HL-60 (cell line): ENCODE data around the gene LRIT2.

Experiments
- DNase-seq, 2 experiments: peaks; one replicate each; pipeline ENCODE4 v3.0.0-alpha.2; 2010 to 2020; ENCODE audit warnings: low read depth in 1 of 2, low spot score in 1 of 2
- H3K27ac ChIP-seq: fragments of 250-450 bp; sonication (Bioruptor Pico); replicated peaks from 2 replicates; pipeline ENCODE4 v1.5.1; 2020; ENCODE audit warnings: mild to moderate bottlenecking, moderate library complexity
- H3K27me3 ChIP-seq: fragments of 250-450 bp; sonication (Bioruptor Pico); 2 replicates; pipeline ENCODE4 v1.5.1; 2021; ENCODE audit warnings: mild to moderate bottlenecking, moderate library complexity; ENCODE audit not compliant: insufficient read depth, poor library complexity, severe bottlenecking
- H3K4me3 ChIP-seq: replicated peaks from 2 replicates; pipeline ENCODE4 v1.5.1; 2011; ENCODE audit warnings: mild to moderate bottlenecking, control low read depth, low read length; ENCODE audit not compliant: insufficient read depth
- GABPA ChIP-seq: IDR thresholded peaks from 2 replicates; pipeline ENCODE4 v1.6.1; 2012; ENCODE audit warnings: low read depth
- POLR2AphosphoS5 ChIP-seq: IDR thresholded peaks from 2 replicates; pipeline ENCODE4 v1.6.1; 2012; ENCODE audit warnings: low read depth
- SPI1 ChIP-seq: IDR thresholded peaks from 2 replicates; pipeline ENCODE4 v1.6.1; 2012; ENCODE audit warnings: low read depth, mild to moderate bottlenecking, borderline replicate concordance
- TF ChIP-seq, protein P1 (sequence below): IDR thresholded peaks from one replicate; pipeline ENCODE4 v1.5.1; 2011; ENCODE audit warnings: low read length, control low read depth, inconsistent platforms; ENCODE audit not compliant: insufficient read depth
- TF ChIP-seq, protein P2 (sequence below): IDR thresholded peaks from 2 replicates; pipeline ENCODE4 v1.6.1; 2012; ENCODE audit warnings: low read depth; ENCODE audit not compliant: insufficient replicate concordance

Gene LRIT2

DNA sequence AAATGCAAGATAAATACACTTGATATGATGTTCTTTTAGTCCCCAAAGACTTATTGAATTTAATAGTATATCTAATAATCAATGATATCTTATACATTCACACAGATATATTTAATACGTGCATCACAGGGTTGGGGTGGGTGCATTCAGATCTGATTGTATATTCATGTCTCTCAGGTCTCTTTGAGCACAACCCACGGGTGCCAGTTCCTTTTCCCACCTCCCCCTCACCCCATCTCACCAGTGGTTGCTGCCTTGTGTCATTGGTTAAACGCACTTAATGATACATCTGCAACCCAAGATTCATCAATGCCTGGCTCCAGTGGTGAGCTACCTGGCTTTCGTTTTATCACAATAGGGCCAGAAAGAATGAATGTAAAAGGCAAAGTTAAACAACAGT is 9.8 kb upstream of the LRIT2 start:
- no peak for DNase-seq
- no peaks in the 10 kb centered on the region for H3K27me3 ChIP-seq
- no peak overlapping the region for H3K4me3 ChIP-seq
- no peak overlapping the region for H3K27ac ChIP-seq
- no peak for TF ChIP-seq SPI1
- TF ChIP-seq GABPA = no peak
- TF ChIP-seq, protein P1, sequence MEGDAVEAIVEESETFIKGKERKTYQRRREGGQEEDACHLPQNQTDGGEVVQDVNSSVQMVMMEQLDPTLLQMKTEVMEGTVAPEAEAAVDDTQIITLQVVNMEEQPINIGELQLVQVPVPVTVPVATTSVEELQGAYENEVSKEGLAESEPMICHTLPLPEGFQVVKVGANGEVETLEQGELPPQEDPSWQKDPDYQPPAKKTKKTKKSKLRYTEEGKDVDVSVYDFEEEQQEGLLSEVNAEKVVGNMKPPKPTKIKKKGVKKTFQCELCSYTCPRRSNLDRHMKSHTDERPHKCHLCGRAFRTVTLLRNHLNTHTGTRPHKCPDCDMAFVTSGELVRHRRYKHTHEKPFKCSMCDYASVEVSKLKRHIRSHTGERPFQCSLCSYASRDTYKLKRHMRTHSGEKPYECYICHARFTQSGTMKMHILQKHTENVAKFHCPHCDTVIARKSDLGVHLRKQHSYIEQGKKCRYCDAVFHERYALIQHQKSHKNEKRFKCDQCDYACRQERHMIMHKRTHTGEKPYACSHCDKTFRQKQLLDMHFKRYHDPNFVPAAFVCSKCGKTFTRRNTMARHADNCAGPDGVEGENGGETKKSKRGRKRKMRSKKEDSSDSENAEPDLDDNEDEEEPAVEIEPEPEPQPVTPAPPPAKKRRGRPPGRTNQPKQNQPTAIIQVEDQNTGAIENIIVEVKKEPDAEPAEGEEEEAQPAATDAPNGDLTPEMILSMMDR = no peak
- no peak for TF ChIP-seq POLR2AphosphoS5
- TF ChIP-seq, protein P2, sequence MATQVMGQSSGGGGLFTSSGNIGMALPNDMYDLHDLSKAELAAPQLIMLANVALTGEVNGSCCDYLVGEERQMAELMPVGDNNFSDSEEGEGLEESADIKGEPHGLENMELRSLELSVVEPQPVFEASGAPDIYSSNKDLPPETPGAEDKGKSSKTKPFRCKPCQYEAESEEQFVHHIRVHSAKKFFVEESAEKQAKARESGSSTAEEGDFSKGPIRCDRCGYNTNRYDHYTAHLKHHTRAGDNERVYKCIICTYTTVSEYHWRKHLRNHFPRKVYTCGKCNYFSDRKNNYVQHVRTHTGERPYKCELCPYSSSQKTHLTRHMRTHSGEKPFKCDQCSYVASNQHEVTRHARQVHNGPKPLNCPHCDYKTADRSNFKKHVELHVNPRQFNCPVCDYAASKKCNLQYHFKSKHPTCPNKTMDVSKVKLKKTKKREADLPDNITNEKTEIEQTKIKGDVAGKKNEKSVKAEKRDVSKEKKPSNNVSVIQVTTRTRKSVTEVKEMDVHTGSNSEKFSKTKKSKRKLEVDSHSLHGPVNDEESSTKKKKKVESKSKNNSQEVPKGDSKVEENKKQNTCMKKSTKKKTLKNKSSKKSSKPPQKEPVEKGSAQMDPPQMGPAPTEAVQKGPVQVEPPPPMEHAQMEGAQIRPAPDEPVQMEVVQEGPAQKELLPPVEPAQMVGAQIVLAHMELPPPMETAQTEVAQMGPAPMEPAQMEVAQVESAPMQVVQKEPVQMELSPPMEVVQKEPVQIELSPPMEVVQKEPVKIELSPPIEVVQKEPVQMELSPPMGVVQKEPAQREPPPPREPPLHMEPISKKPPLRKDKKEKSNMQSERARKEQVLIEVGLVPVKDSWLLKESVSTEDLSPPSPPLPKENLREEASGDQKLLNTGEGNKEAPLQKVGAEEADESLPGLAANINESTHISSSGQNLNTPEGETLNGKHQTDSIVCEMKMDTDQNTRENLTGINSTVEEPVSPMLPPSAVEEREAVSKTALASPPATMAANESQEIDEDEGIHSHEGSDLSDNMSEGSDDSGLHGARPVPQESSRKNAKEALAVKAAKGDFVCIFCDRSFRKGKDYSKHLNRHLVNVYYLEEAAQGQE = no peak

DNA sequence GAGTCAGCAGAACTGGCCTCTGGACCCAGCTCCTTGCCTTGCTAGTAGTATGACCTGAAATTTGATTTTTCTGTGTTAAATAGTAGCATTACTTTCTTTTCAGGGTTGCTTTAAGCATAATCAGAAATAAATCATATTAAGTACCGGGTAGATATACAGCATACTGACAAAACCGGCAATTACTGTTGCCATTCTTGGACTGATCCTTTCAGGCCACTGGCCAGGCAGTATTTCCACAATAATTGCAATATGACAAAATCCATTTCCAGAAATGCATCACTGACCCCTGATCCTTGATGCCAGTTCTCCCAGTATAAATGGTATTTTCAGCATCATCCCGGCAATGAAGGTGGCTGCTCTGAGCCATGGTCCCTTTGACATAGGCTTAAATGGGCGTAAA is 9.1 kb upstream of the LRIT2 start:
- Histone ChIP-seq H3K27me3 (no peaks in the 10 kb centered on the region), H3K27ac (no peak overlapping the region), H3K4me3 (no peak overlapping the region)
- TF ChIP-seq, protein P2 = no peak
- TF ChIP-seq POLR2AphosphoS5 (no peak), SPI1 (no peak)
- no peak for DNase-seq

DNA sequence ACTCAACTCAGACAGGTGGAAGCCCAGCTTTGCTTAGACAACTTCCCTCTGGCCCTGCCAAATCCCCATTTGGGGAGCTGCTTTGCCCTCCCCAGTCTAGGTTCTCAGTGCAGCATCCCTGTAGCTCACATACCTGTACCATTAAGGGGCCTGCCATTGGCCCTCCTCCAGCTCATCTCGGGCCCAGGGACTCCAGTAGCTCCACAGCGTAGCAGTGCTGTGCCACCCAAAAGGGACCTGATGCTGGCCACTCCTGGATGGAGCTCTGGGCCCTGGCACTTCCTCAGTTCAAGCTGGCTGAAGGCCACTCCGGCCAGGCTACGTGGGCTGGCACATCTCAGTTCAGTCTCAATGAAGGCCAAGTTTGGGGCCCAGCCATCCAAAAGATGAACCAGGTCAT is 8.6 kb upstream of the LRIT2 start:
- TF ChIP-seq SPI1 (no peak), POLR2AphosphoS5 (no peak), GABPA (no peak)
- TF ChIP-seq, protein P1 = no peak
- TF ChIP-seq, protein P2 = no peak
- no peak for DNase-seq
- Histone ChIP-seq H3K27me3 (no peaks in the 10 kb centered on the region), H3K4me3 (no peak overlapping the region), H3K27ac (no peak overlapping the region)
